GM12891 (cell line): ENCODE measurements around the gene KY.

Experiments
- PAX5 ChIP-seq: IDR thresholded peaks from 2 replicates; pipeline ENCODE4 v1.6.1; 2011; ENCODE audit warnings: low read length, moderate library complexity, mild to moderate bottlenecking; ENCODE audit not compliant: insufficient read depth, severe bottlenecking
- POLR2A ChIP-seq: IDR thresholded peaks from 2 replicates; pipeline ENCODE4 v1.6.1; 2011; ENCODE audit warnings: low read depth, low read length, control low read depth
- POLR2AphosphoS5 ChIP-seq: IDR thresholded peaks from 2 replicates; pipeline ENCODE4 v1.6.1; 2011; ENCODE audit warnings: low read depth, low read length, control low read depth
- POU2F2 ChIP-seq: IDR thresholded peaks from 2 replicates; pipeline ENCODE4 v1.6.1; 2011; ENCODE audit warnings: low read depth, mild to moderate bottlenecking, control low read depth, low read length, moderate library complexity
- TAF1 ChIP-seq: IDR thresholded peaks from 2 replicates; pipeline ENCODE4 v1.6.1; 2011; ENCODE audit warnings: low read depth, low read length, control low read depth

DNA sequence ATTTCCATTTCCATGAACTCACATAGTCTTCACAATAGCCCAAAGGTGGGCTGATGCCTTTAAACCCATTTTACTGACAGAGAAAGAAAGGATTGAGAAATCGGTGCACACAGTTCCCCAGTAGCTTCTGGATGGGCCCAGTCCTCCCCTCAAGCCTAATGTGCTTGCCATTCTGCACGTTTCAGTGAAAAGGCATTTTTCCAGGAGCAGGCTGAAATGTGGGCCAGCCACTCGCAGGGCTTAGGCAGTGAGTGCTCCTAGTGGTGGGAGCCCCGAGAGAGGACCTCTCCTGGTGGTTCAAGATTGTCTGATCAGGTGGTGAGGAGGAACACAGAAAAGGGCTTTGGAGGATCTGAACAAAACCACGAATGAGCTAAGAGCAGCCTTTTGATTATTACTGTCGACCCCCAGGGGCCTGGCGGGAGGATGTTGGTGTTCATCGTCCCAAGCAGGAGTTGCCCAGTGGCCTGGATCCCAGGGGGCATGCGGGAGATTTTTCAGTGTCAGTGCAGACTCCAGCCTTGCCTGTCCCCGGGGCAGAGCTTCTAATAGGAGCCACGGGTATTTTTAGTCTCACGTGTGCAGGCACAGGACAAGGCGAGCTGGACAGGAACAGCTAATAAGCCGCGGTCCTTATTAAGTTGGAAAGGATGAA, 8.7 kb upstream of the KY start:
- TF ChIP-seq POLR2A (no peak), POLR2AphosphoS5 (no peak), TAF1 (no peak), PAX5 (no peak), POU2F2 (no peak)
